ENCODE data around the gene NAA20. TPM values are rescaled to one million over a fixed set of nuclear protein-coding genes. Genes with fewer than 3 reads are reported as not detected.

Gene NAA20
- total and polyA plus RNA-seq, 2 donors from 2014 or later = 72.8 to 104 TPM

GRCh38 chr20:20005342-20005741 is 11.8 kb upstream of the NAA20 start:
- Histone ChIP-seq H3K27ac (ENCODE audit: low read depth in 2 of 2, low read length in 2 of 2) (no peak overlapping the region), H3K4me3 (ENCODE audit: low read length in 3 of 3) (no peak overlapping the region), H3K27me3 (ENCODE audit: control insufficient read depth, insufficient read depth, low read length) (no peaks in the 10 kb centered on the region), H3K9me3 (ENCODE audit: control insufficient read depth in 2 of 3, insufficient read depth in 1 of 3, low read length in 3 of 3) (no peaks in the 10 kb centered on the region), H3K36me3 (ENCODE audit: control insufficient read depth in 2 of 3, insufficient read depth in 3 of 3, low read length in 3 of 3) (peaks cover 0 to 14% (median 4%) of the 10 kb centered on the region in 3 donors), H3K9ac (ENCODE audit: low read length in 3 of 3) (no peak overlapping the region), H3K4me1 (ENCODE audit: control insufficient read depth in 2 of 3, insufficient read depth in 2 of 3, low read depth in 1 of 3, low read length in 3 of 3) (peaks cover 8 to 21% (median 12%) of the 10 kb centered on the region in 3 donors)
- intact Hi-C loops (cut with DNase I) = no loop called here
- DNase-seq (no peak), FAIRE-seq (no peak)
- TF ChIP-seq CTCF (IDR thresholded peaks at IDR 0.05; ENCODE audit: borderline replicate concordance, extremely low read depth, insufficient read depth) = no peak

DNA sequence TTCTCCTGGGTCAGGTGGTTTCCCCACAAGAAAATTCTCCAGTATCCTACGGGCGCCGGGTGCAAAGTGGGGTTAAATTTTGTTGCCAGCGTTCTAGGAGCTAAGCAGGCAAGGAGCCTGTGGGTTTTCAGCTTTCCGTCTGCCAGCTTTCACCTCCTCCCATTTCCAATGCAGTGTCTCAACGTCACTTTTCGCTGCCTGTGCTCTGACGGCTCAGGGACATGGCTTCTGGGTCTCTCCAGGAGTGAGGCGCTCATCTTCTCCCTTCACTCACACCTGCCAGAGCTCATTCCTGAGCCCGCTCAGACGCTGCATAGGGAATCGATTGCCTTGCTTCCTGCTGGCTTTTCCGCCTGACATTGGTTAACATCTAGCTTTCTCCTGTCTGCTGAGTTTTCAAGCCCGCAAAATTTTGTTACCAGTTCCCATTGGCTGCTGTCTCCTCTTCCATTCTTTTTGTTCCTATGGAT is 7.3 kb upstream of the NAA20 start:
- H3K4me3 ChIP-seq (ENCODE audit: low read length in 3 of 3) = no peak overlapping the region
- peak overlapping the region in 1 of 2 donors; percentile 27 for H3K27ac ChIP-seq (ENCODE audit: low read depth in 2 of 2, low read length in 2 of 2)
- H3K4me1 ChIP-seq (ENCODE audit: control insufficient read depth in 2 of 3, insufficient read depth in 2 of 3, low read depth in 1 of 3, low read length in 3 of 3) = peaks cover 0 to 10% (median 0%) of the 10 kb centered on the region in 3 donors
- no peaks in the 10 kb centered on the region for H3K36me3 ChIP-seq (ENCODE audit: control insufficient read depth in 2 of 3, insufficient read depth in 3 of 3, low read length in 3 of 3)
- H3K9ac ChIP-seq (ENCODE audit: low read length in 3 of 3) = no peak overlapping the region
- DNase-seq (no peak), FAIRE-seq (no peak)
- no peaks in the 10 kb centered on the region for H3K9me3 ChIP-seq (ENCODE audit: control insufficient read depth in 2 of 3, insufficient read depth in 1 of 3, low read length in 3 of 3)
- no peak for TF ChIP-seq CTCF (IDR thresholded peaks at IDR 0.05; ENCODE audit: borderline replicate concordance, extremely low read depth, insufficient read depth)
- intact Hi-C loops (cut with DNase I) = no loop called here
- H3K27me3 ChIP-seq (ENCODE audit: control insufficient read depth, insufficient read depth, low read length) = no peaks in the 10 kb centered on the region

- DNase-seq = peak in 3 of 5 donors; percentile 32 to 92 (median 79)
- Histone ChIP-seq H3K4me1 (ENCODE audit: control insufficient read depth in 2 of 3, insufficient read depth in 2 of 3, low read depth in 1 of 3, low read length in 3 of 3) (peaks cover 0 to 10% (median 0%) of the 10 kb centered on the region in 3 donors), H3K4me3 (ENCODE audit: low read length in 3 of 3) (no peak overlapping the region), H3K27ac (ENCODE audit: low read depth in 2 of 2, low read length in 2 of 2) (peak overlapping the region in 1 of 2 donors; percentile 56), H3K9me3 (ENCODE audit: control insufficient read depth in 2 of 3, insufficient read depth in 1 of 3, low read length in 3 of 3) (no peaks in the 10 kb centered on the region), H3K36me3 (ENCODE audit: control insufficient read depth in 2 of 3, insufficient read depth in 3 of 3, low read length in 3 of 3) (no peaks in the 10 kb centered on the region), H3K9ac (ENCODE audit: low read length in 3 of 3) (no peak overlapping the region), H3K27me3 (ENCODE audit: control insufficient read depth, insufficient read depth, low read length) (no peaks in the 10 kb centered on the region)
- TF ChIP-seq CTCF (IDR thresholded peaks at IDR 0.05; ENCODE audit: borderline replicate concordance, extremely low read depth, insufficient read depth) = no peak
- intact Hi-C loops (cut with DNase I) = no loop called here
- FAIRE-seq = peak; percentile 74
Measured at GRCh38 chr20:20010639-20011500, 6.3 kb upstream of the NAA20 start.

Measured in kidney (tissue), 14 donors.